H1 (cell line): Measurements from ENCODE around the gene GFRA4. TPM values are rescaled to one million over a fixed set of nuclear protein-coding genes. Genes with fewer than 3 reads are reported as not detected.

Source experiments
- CTCF ChIA-PET: fragments of 300-600 bp; sonication (Branson Sonifier 250); formaldehyde crosslinking; loops from one replicate; lab custom pipeline; 2021; ENCODE audit not compliant: partially characterized antibody; lab: Charles Lee
- POLR2A ChIA-PET: fragments of 300-600 bp; sonication (Branson Sonifier 250); formaldehyde crosslinking; loops from one replicate; lab custom pipeline; 2021; ENCODE audit warnings: inconsistent platforms; ENCODE audit not compliant: partially characterized antibody; lab: Charles Lee
- DNase-seq, 2 experiments: peaks; one replicate each; pipeline versions ENCODE4 v3.0.0 to v3.0.0-alpha.2; 2010 to 2022; ENCODE audit warnings: low spot score in 2 of 2, low read depth in 1 of 2, mixed read lengths in 1 of 2
- FAIRE-seq: peaks from 2 replicates; lab custom pipeline; 2011; peaks lifted over from hg19 to GRCh38; lab: Jason Lieb, UNC
- H2AFZ ChIP-seq: 2 replicates; pipeline ENCODE4 v1.8.1; 2012; ENCODE audit warnings: low read length, inconsistent platforms
- H2AK5ac ChIP-seq: 2 replicates; pipeline ENCODE4 v1.6.1; 2013; ENCODE audit warnings: low read depth, low read length
- H2BK120ac ChIP-seq: replicated peaks from 2 replicates; pipeline ENCODE3; 2013; ENCODE audit warnings: low read depth, low read length, inconsistent platforms
- H2BK12ac ChIP-seq: 2 replicates; pipeline ENCODE4 v1.6.1; 2013; ENCODE audit warnings: low read depth, low read length
- H2BK15ac ChIP-seq: 2 replicates; pipeline ENCODE4 v1.6.1; 2013; ENCODE audit warnings: low read length
- H2BK20ac ChIP-seq: 2 replicates; pipeline ENCODE4 v1.6.1; 2013; ENCODE audit warnings: low read length
- H2BK5ac ChIP-seq: 2 replicates; pipeline ENCODE4 v1.6.1; 2013; ENCODE audit warnings: low read depth, low read length
- H3K14ac ChIP-seq: 2 replicates; pipeline ENCODE4 v1.6.1; 2013; ENCODE audit warnings: inconsistent platforms; ENCODE audit not compliant: insufficient read length
- H3K18ac ChIP-seq: 2 replicates; pipeline ENCODE4 v1.6.1; 2013; ENCODE audit warnings: low read length; ENCODE audit errors: extremely low read depth
- H3K23ac ChIP-seq: 2 replicates; pipeline ENCODE4 v1.6.1; 2013; ENCODE audit warnings: inconsistent platforms; ENCODE audit not compliant: insufficient read length
- H3K23me2 ChIP-seq: 2 replicates; pipeline ENCODE4 v1.6.1; 2013; ENCODE audit warnings: low read depth, low read length
- H3K27ac ChIP-seq: 2 replicates; pipeline ENCODE4 v1.6.1; 2011; ENCODE audit warnings: low read depth, low read length, inconsistent platforms
- H3K27me3 ChIP-seq, 4 experiments: replicated peaks in 1 of 4; 1 replicate in 1 of 4; 2 replicates in 3 of 4; pipeline versions ENCODE4 v1.6.1 to v1.8.1; 2011 to 2013; ENCODE audit warnings: low read length in 3 of 4, mild to moderate bottlenecking in 3 of 4, inconsistent platforms in 2 of 4, mixed read lengths in 2 of 4, moderate library complexity in 1 of 4; ENCODE audit not compliant: control insufficient read depth in 3 of 4, insufficient read depth in 3 of 4; ENCODE audit errors: extremely low read depth in 1 of 4
- H3K36me3 ChIP-seq, 4 experiments: 2 replicates each; pipeline versions ENCODE4 v1.6.1 to v1.8.1; 2011 to 2013; ENCODE audit warnings: mild to moderate bottlenecking in 4 of 4, low read length in 3 of 4, moderate library complexity in 2 of 4, control low read depth in 1 of 4, inconsistent platforms in 1 of 4; ENCODE audit not compliant: insufficient read depth in 4 of 4, control insufficient read depth in 2 of 4
- H3K4ac ChIP-seq: replicated peaks from 2 replicates; pipeline ENCODE3; 2013; ENCODE audit warnings: low read length, low read depth, mixed read lengths, inconsistent platforms; ENCODE audit not compliant: insufficient read length
- H3K4me1 ChIP-seq, 4 experiments: replicated peaks in 1 of 4; 1 replicate in 1 of 4; 2 replicates in 3 of 4; pipeline versions ENCODE4 v1.6.1 to v1.8.1; 2011 to 2013; ENCODE audit warnings: low read length in 3 of 4, inconsistent platforms in 2 of 4, mixed read lengths in 1 of 4; ENCODE audit not compliant: insufficient read depth in 4 of 4, control insufficient read depth in 3 of 4
- H3K4me2 ChIP-seq, 2 experiments: 2 replicates each; pipeline versions ENCODE4 v1.6.1 to v1.8.1; 2011 to 2013; ENCODE audit warnings: low read depth in 2 of 2, low read length in 2 of 2, control low read depth in 1 of 2, inconsistent platforms in 1 of 2, mild to moderate bottlenecking in 1 of 2; ENCODE audit not compliant: insufficient read depth in 1 of 2
- H3K4me3 ChIP-seq, 4 experiments: fragments of 200-600, 300-600 bp in 1 of 4; sonication (generic), shearing (Covaris generic), sonication (Bioruptor Twin) in 1 of 4; 2 replicates each; pipeline versions ENCODE4 v1.5.1 to v1.8.1; 2011 to 2016; ENCODE audit warnings: low read length in 4 of 4, low read depth in 3 of 4, control low read depth in 2 of 4, inconsistent platforms in 2 of 4, mild to moderate bottlenecking in 2 of 4, mixed read lengths in 1 of 4, moderate library complexity in 1 of 4; ENCODE audit not compliant: insufficient read depth in 2 of 4; ENCODE audit errors: extremely low read depth in 1 of 4
- H3K56ac ChIP-seq: replicated peaks from 2 replicates; pipeline ENCODE3; 2013; ENCODE audit warnings: low read depth, mild to moderate bottlenecking, mixed read lengths, low read length, inconsistent platforms; ENCODE audit not compliant: insufficient read length
- H3K79me1 ChIP-seq: 2 replicates; pipeline ENCODE4 v1.6.1; 2013; ENCODE audit warnings: low read depth, low read length, control low read depth
- H3K79me2 ChIP-seq, 2 experiments: 2 replicates each; pipeline versions ENCODE4 v1.6.1 to v1.8.1; 2012 to 2013; ENCODE audit warnings: low read length in 2 of 2, mild to moderate bottlenecking in 2 of 2, inconsistent platforms in 1 of 2; ENCODE audit not compliant: insufficient read depth in 2 of 2, control insufficient read depth in 1 of 2
- H3K9ac ChIP-seq, 4 experiments: replicated peaks in 1 of 4; 1 replicate in 1 of 4; 2 replicates in 3 of 4; pipeline versions ENCODE4 v1.6.1 to v1.8.1; 2011 to 2013; ENCODE audit warnings: low read depth in 3 of 4, low read length in 3 of 4, control low read depth in 2 of 4, mild to moderate bottlenecking in 2 of 4, moderate library complexity in 2 of 4, inconsistent platforms in 1 of 4; ENCODE audit errors: extremely low read depth in 1 of 4
- H3K9me3 ChIP-seq, 2 experiments: 2 replicates each; pipeline versions ENCODE4 v1.6.1 to v1.8.1; 2012 to 2013; ENCODE audit warnings: mild to moderate bottlenecking in 2 of 2, moderate library complexity in 2 of 2, control low read depth in 1 of 2, inconsistent platforms in 1 of 2, low read depth in 1 of 2, low read length in 1 of 2, mixed read lengths in 1 of 2; ENCODE audit not compliant: insufficient read depth in 2 of 2
- H4K20me1 ChIP-seq, 2 experiments: replicated peaks in 1 of 2; 2 replicates each; pipeline versions ENCODE3 to v1.8.1; 2011 to 2013; ENCODE audit warnings: inconsistent platforms in 2 of 2, low read length in 2 of 2, mild to moderate bottlenecking in 1 of 2; ENCODE audit not compliant: insufficient read depth in 2 of 2, control insufficient read depth in 1 of 2
- H4K5ac ChIP-seq: 2 replicates; pipeline ENCODE4 v1.6.1; 2013; ENCODE audit warnings: low read length, low read depth, mixed read lengths, inconsistent platforms; ENCODE audit not compliant: insufficient read length
- H4K8ac ChIP-seq: 2 replicates; pipeline ENCODE4 v1.8.0; 2013; ENCODE audit warnings: mild to moderate bottlenecking, moderate library complexity, low read length, inconsistent platforms; ENCODE audit not compliant: insufficient read depth; ENCODE audit errors: extremely low read depth
- H4K91ac ChIP-seq: replicated peaks from 2 replicates; pipeline ENCODE3; 2013; ENCODE audit warnings: low read length, mixed read lengths, inconsistent platforms; ENCODE audit not compliant: insufficient read length
- ASH2L ChIP-seq: fragments of 200-600, 300-600 bp; sonication (generic); IDR thresholded peaks from one replicate; pipeline ENCODE4 v1.7.1; 2017; ENCODE audit warnings: low read length
- CHD1 ChIP-seq: IDR thresholded peaks from 2 replicates; pipeline ENCODE4 v1.6.1; 2012; ENCODE audit warnings: low read depth, low read length, improper control_type of control experiment
- CREB1 ChIP-seq: IDR thresholded peaks from 2 replicates; pipeline ENCODE4 v1.6.1; 2012; ENCODE audit warnings: inconsistent platforms
- CTCF ChIP-seq, 3 experiments: IDR thresholded peaks; 1 replicate in 2 of 3; 2 replicates in 1 of 3; pipeline versions ENCODE4 v1.5.1 to v1.6.1; 2011; ENCODE audit warnings: low read length in 3 of 3, mild to moderate bottlenecking in 3 of 3, inconsistent platforms in 2 of 3, low read depth in 1 of 3, moderate library complexity in 1 of 3; ENCODE audit not compliant: insufficient read depth in 1 of 3; ENCODE audit errors: control extremely low read depth in 1 of 3
- KDM5A ChIP-seq: fragments of 200-600 bp; IDR thresholded peaks from 2 replicates; pipeline ENCODE4 v1.7.1; 2012; ENCODE audit warnings: mild to moderate bottlenecking, low read length, inconsistent platforms, mixed read lengths
- RAD21 ChIP-seq, 2 experiments: IDR thresholded peaks in 1 of 2; conservative IDR thresholded peaks in 1 of 2; 2 replicates each; pipeline ENCODE4 v1.6.1; 2011; ENCODE audit warnings: low read depth in 2 of 2, low read length in 2 of 2, improper control_type of control experiment in 1 of 2, inconsistent platforms in 1 of 2, mild to moderate bottlenecking in 1 of 2, moderate library complexity in 1 of 2
- RBBP5 ChIP-seq: IDR thresholded peaks from 2 replicates; pipeline ENCODE4 v1.7.1; 2012; ENCODE audit warnings: low read depth, mild to moderate bottlenecking, inconsistent platforms, low read length, moderate library complexity, borderline replicate concordance
- SP1 ChIP-seq: IDR thresholded peaks from 2 replicates; pipeline ENCODE4 v1.6.1; 2011; ENCODE audit warnings: low read depth, low read length
- TCF12 ChIP-seq: IDR thresholded peaks from 2 replicates; pipeline ENCODE4 v1.6.1; 2011; ENCODE audit warnings: low read depth, mild to moderate bottlenecking, low read length
- WGBS, 2 experiments: shearing (Covaris generic) in 1 of 2; methylation state at CpG; one replicate each; pipeline versions ENCODE4 v1.1.6 to v1.1.7; 2013 to 2015; ENCODE audit warnings: low lambda C conversion rate in 2 of 2, mixed read lengths in 2 of 2, inconsistent platforms in 1 of 2, low coverage in 1 of 2, missing lambda C conversion rate in 1 of 2; ENCODE audit not compliant: insufficient replicate concordance in 2 of 2, insufficient coverage in 1 of 2, insufficient read length in 1 of 2; ENCODE audit errors: extremely low coverage in 1 of 2, missing lambda C conversion rate in 1 of 2; 5-methylcytosine and 5-hydroxymethylcytosine counted together
- polyA plus RNA-seq, 7 experiments: library from polyadenylated mRNA; depleted of rRNA in 3 of 7; stranded (reverse) in 5 of 7; unstranded in 2 of 7; fragments of >200 nt in 5 of 7; fragments of 200-250 nt in 2 of 7; gene quantifications; 1 replicate in 5 of 7; 2 replicates in 1 of 7; 4 replicates in 1 of 7; pipeline versions ENCODE4 v1.2.1 to v1.2.3, GENCODE V29; 2011 to 2013; ENCODE audit warnings: missing spikeins in 2 of 7, mixed read lengths in 2 of 7
- total RNA-seq: library from RNA; stranded (reverse); fragmentation: NEBNext Ultra II Directional; extraction: Animal tissue kit (Norgen Biotek cat#: 25700); gene quantifications from 2 replicates; pipeline ENCODE4 v1.2.1, GENCODE V29; 2021

GFRA4 gene
- total and polyA plus RNA-seq, 2 of the 8 experiments (the other 6 are each of a cell fraction or from before 2014, with no cell fraction given): 0.05 TPM; not detected in 1

GRCh38 chr20:3646651-3647050 is 16.5 kb downstream of the GFRA4 start:
- Histone ChIP-seq H3K36me3 (no peaks in the 10 kb centered on the region), H2AFZ (no peak overlapping the region), H2AK5ac (no peak overlapping the region), H3K9me3 (no peaks in the 10 kb centered on the region), H3K79me2 (no peaks in the 10 kb centered on the region), H4K91ac (no peak overlapping the region), H3K56ac (no peak overlapping the region), H2BK20ac (no peak overlapping the region), H2BK12ac (no peak overlapping the region), H4K20me1 (no peaks in the 10 kb centered on the region), H2BK15ac (no peak overlapping the region), H2BK5ac (no peak overlapping the region), H4K5ac (no peak overlapping the region), H3K9ac (no peak overlapping the region), H3K4ac (no peak overlapping the region), H3K27ac (no peak overlapping the region), H3K79me1 (no peaks in the 10 kb centered on the region), H3K23ac (no peak overlapping the region), H3K18ac (no peak overlapping the region), H2BK120ac (no peak overlapping the region), H4K8ac (no peak overlapping the region), H3K4me2 (no peak overlapping the region), H3K27me3 (no peaks in the 10 kb centered on the region; a peak in 2 of 7 replicates), H3K14ac (no peak overlapping the region), H3K4me1 (no peaks in the 10 kb centered on the region), H3K23me2 (no peaks in the 10 kb centered on the region), H3K4me3 (no peak overlapping the region)
- WGBS, 2 experiments: 94% methylated on average over 13 of the region's 13 CpGs; no CpG with 5 or more reads in 1 of the 2 experiments
- peak in 1 of 2 experiments; percentile 35 for DNase-seq
- ChIA-PET POLR2A (no interaction called here), CTCF (interaction anchor here (1.1 to 2.3 kb wide), 5 partner anchors 9 to 70 kb away, joined by 3 to 6 read pairs (median 3); no protein-coding TSS in a partner anchor)
- TF ChIP-seq RBBP5: no peak
- TF ChIP-seq KDM5A: no peak
- no peak for TF ChIP-seq TCF12
- TF ChIP-seq RAD21 (IDR thresholded peaks at IDR 0.05 in 1 of 2, conservative IDR thresholded peaks at IDR 0.05 in 1 of 2; ENCODE audit: low read depth in 2 of 2, low read length in 2 of 2): peak in 1 of 2 experiments; percentile 5; a peak in 1 of 4 replicates
- no peak for TF ChIP-seq CTCF (IDR thresholded peaks at IDR 0.05; ENCODE audit: control extremely low read depth in 1 of 3, insufficient read depth in 1 of 3, low read depth in 1 of 3, low read length in 3 of 3)
- TF ChIP-seq CHD1: no peak
- TF ChIP-seq CREB1: no peak
- TF ChIP-seq ASH2L: no peak
- TF ChIP-seq SP1: no peak
- FAIRE-seq: no peak
